WERI-Rb-1 (cell line): ENCODE results near the gene FAS.

Experiments used
- DNase-seq: peaks from one replicate; pipeline ENCODE4 v3.0.0-alpha.2; 2020
- H3K27ac ChIP-seq: fragments of 250-450 bp; sonication (Bioruptor Pico); 2 replicates; pipeline ENCODE4 v1.5.1; 2020; ENCODE audit warnings: mild to moderate bottlenecking, moderate library complexity
- H3K27me3 ChIP-seq: fragments of 250-450 bp; sonication (Bioruptor Pico); 2 replicates; pipeline ENCODE4 v1.5.1; 2021; ENCODE audit warnings: mild to moderate bottlenecking, low read depth, moderate library complexity; ENCODE audit not compliant: insufficient read depth, severe bottlenecking
- H3K36me3 ChIP-seq: fragments of 250-450 bp; sonication (Bioruptor Pico); 2 replicates; pipeline ENCODE4 v1.5.1; 2020; ENCODE audit warnings: mild to moderate bottlenecking, moderate library complexity
- H3K4me3 ChIP-seq: 2 replicates; pipeline ENCODE4 v1.5.1; 2011; ENCODE audit warnings: low read depth, mild to moderate bottlenecking, control low read depth, low read length
- H3K9me3 ChIP-seq: fragments of 250-450 bp; sonication (Bioruptor Pico); 2 replicates; pipeline ENCODE4 v1.5.1; 2021; ENCODE audit warnings: mild to moderate bottlenecking, moderate library complexity; ENCODE audit not compliant: severe bottlenecking
- CTCF ChIP-seq: IDR thresholded peaks from 2 replicates; pipeline ENCODE4 v1.5.1; 2011; ENCODE audit warnings: low read depth, mild to moderate bottlenecking, control low read depth, inconsistent platforms, low read length

FAS gene

GRCh38 chr10:89053555-89053954, 63.0 kb downstream of the FAS start:
- DNase-seq: no peak
- Histone ChIP-seq H3K4me3 (no peak overlapping the region), H3K36me3 (no peaks in the 10 kb centered on the region), H3K27ac (no peak overlapping the region), H3K27me3 (no peaks in the 10 kb centered on the region), H3K9me3 (no peaks in the 10 kb centered on the region)
- no peak for TF ChIP-seq CTCF

DNA sequence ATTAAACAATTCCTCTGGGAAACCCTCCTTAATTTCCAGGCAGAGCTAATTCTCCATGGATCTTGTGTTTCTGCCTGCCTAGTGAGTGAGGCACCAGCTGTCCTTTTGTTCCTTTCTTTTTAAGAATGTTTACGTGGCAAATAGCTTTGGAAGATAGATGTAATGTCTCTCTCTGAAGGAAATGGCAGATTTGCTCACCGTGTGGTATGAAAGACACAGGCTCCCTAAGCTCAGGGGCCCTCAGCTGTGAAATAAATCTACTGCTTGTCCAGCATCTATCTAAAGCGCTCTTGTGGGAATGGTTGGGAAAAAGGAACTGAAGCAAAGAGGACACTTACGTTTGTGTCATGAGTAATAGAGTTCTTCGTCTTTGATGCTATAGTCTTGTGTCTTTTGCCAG, 64.6 kb downstream of the FAS start:
- no peaks in the 10 kb centered on the region for H3K27me3 ChIP-seq
- H3K9me3 ChIP-seq: no peaks in the 10 kb centered on the region
- TF ChIP-seq CTCF: no peak
- H3K27ac ChIP-seq: no peak overlapping the region
- H3K36me3 ChIP-seq: no peaks in the 10 kb centered on the region
- no peak overlapping the region for H3K4me3 ChIP-seq
- no peak for DNase-seq

DNA sequence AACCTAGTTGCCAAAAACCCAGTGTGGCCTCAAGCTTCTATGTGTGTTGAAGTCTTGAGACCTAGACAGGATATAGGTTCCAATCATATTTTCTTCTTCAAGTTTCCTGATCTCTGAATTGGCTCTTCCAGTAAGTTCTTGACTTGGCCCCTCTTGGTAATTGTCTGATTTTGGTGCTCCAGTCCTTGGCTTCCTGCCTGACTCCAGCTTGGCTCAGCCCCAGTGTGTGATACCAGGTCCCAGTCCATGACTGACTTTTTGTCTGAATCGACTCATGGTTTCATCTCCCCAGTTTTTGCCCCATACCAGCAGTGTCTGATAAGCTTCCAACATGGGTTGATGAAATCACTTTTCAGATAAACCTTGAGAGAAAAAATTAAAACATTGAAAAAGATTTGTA, 72.3 kb downstream of the FAS start:
- no peak for DNase-seq
- TF ChIP-seq CTCF: no peak
- Histone ChIP-seq H3K27ac (no peak overlapping the region), H3K4me3 (no peak overlapping the region), H3K27me3 (no peaks in the 10 kb centered on the region), H3K36me3 (no peaks in the 10 kb centered on the region), H3K9me3 (no peaks in the 10 kb centered on the region)

DNA sequence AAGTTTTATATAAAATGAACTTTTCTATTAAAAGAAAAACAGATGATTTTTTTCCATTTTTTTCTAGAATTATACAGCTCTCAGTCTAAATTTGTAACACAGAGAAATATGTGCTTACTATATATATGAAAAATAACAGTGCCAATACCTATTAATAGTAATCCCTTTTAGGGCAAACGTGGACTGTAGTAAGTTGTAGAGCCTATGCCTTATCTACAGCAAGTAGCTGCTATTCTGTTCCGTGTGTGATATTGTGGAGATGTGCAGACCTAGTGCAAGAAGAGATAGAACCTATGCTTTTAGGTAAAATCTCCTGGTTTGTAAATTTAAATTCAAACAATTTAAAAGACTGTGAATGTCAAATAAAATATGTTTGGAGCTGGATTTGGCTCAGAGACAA, 72.9 kb downstream of the FAS start:
- TF ChIP-seq CTCF: no peak
- Histone ChIP-seq H3K4me3 (no peak overlapping the region), H3K36me3 (no peaks in the 10 kb centered on the region), H3K27me3 (no peaks in the 10 kb centered on the region), H3K27ac (no peak overlapping the region), H3K9me3 (no peaks in the 10 kb centered on the region)
- no peak for DNase-seq

- no peak for TF ChIP-seq CTCF
- no peak for DNase-seq
- H3K36me3 ChIP-seq: no peaks in the 10 kb centered on the region
- H3K9me3 ChIP-seq: no peaks in the 10 kb centered on the region
- no peaks in the 10 kb centered on the region for H3K27me3 ChIP-seq
- no peak overlapping the region for H3K27ac ChIP-seq
- H3K4me3 ChIP-seq: no peak overlapping the region
Observed at GRCh38 chr10:89064748-89065147, 74.2 kb downstream of the FAS start.
